Breast epithelium (tissue), 4 donors: ENCODE measurements around the gene SLC23A1. TPM values are rescaled to one million over a fixed set of nuclear protein-coding genes. Genes with fewer than 3 reads are reported as not detected.

Experiments used
- DNase-seq, 2 donors: peaks; one replicate each; pipeline ENCODE4 v3.0.0-alpha.2; 2019; ENCODE audit warnings: low spot score in 2 of 2
- H3K27ac ChIP-seq, 2 donors: fragments of 200-600 bp; sonication (generic) in 1 of 2; one replicate each; pipeline ENCODE4 v1.5.1; 2016 to 2019; ENCODE audit warnings: mild to moderate bottlenecking in 1 of 2
- H3K27me3 ChIP-seq, 2 donors: fragments of 200-600 bp; sonication (generic) in 1 of 2; one replicate each; pipeline versions ENCODE4 v1.5.1 to v1.6.0; 2017 to 2019; ENCODE audit warnings: control low read depth in 1 of 2, mild to moderate bottlenecking in 1 of 2
- H3K36me3 ChIP-seq: fragments of 200-600 bp; one replicate; pipeline ENCODE4 v1.5.1; 2019
- H3K4me1 ChIP-seq, 2 donors: fragments of 200-600 bp; sonication (generic); one replicate each; pipeline ENCODE4 v1.5.1; 2016 to 2019; ENCODE audit warnings: control low read depth in 1 of 2
- H3K4me3 ChIP-seq, 3 donors: fragments of 200-600 bp; sonication (generic); 1 replicate in 2 of 3; 2 replicates in 1 of 3; pipeline ENCODE4 v1.5.1; 2016 to 2019; ENCODE audit warnings: mild to moderate bottlenecking in 3 of 3, moderate library complexity in 2 of 3
- H3K9me3 ChIP-seq, 2 donors: fragments of 200-600 bp; sonication (generic) in 1 of 2; one replicate each; pipeline ENCODE4 v1.5.1; 2016 to 2019; ENCODE audit warnings: control low read depth in 1 of 2
- POLR2A ChIP-seq: fragments of 450-650 bp; IDR thresholded peaks from one replicate; pipeline ENCODE4 v1.6.1; 2016; ENCODE audit warnings: antibody characterized with exemption, mild to moderate bottlenecking, moderate library complexity
- POLR2AphosphoS5 ChIP-seq, 3 donors: sonication (generic); formaldehyde crosslinking; IDR thresholded peaks; one replicate each; pipeline ENCODE4 v1.6.1; 2017; ENCODE audit warnings: antibody characterized with exemption in 3 of 3
- intact Hi-C: fragments of 100-400 bp; cut with DNase I; formaldehyde crosslinking; loops from one replicate; pipeline ENCODE4 v1.15.1; 2023; ENCODE audit warnings: low total_unique reads
- total RNA-seq, 3 donors: library from RNA; depleted of rRNA; stranded (reverse); fragments of >200 nt; gene quantifications; one replicate each; pipeline ENCODE4 v1.1.0, GENCODE V29; 2016
- TF ChIP-seq, protein P1 (sequence below), 3 donors: fragments of 450-650 bp; IDR thresholded peaks; one replicate each; pipeline ENCODE4 v1.5.1; 2016 to 2017; ENCODE audit warnings: antibody characterized with exemption in 3 of 3, mild to moderate bottlenecking in 3 of 3, moderate library complexity in 3 of 3

The SLC23A1 gene
- total RNA-seq, 3 donors from 2014 or later = 0.33 to 1.0 TPM; not detected in 1

- TF ChIP-seq, protein P1, sequence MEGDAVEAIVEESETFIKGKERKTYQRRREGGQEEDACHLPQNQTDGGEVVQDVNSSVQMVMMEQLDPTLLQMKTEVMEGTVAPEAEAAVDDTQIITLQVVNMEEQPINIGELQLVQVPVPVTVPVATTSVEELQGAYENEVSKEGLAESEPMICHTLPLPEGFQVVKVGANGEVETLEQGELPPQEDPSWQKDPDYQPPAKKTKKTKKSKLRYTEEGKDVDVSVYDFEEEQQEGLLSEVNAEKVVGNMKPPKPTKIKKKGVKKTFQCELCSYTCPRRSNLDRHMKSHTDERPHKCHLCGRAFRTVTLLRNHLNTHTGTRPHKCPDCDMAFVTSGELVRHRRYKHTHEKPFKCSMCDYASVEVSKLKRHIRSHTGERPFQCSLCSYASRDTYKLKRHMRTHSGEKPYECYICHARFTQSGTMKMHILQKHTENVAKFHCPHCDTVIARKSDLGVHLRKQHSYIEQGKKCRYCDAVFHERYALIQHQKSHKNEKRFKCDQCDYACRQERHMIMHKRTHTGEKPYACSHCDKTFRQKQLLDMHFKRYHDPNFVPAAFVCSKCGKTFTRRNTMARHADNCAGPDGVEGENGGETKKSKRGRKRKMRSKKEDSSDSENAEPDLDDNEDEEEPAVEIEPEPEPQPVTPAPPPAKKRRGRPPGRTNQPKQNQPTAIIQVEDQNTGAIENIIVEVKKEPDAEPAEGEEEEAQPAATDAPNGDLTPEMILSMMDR (IDR thresholded peaks at IDR 0.05) = no peak
- TF ChIP-seq POLR2AphosphoS5 (IDR thresholded peaks at IDR 0.05) (no peak), POLR2A (no peak)
- Histone ChIP-seq H3K27me3 (no peaks in the 10 kb centered on the region), H3K27ac (peak overlapping the region; percentile 78 to 80), H3K36me3 (no peaks in the 10 kb centered on the region), H3K4me1 (no peaks in the 10 kb centered on the region), H3K4me3 (no peak overlapping the region), H3K9me3 (no peaks in the 10 kb centered on the region)
- intact Hi-C loops = no loop called here
- no peak for DNase-seq
Observed at GRCh38 chr5:139374909-139375308, 8.2 kb downstream of the SLC23A1 start.

DNA sequence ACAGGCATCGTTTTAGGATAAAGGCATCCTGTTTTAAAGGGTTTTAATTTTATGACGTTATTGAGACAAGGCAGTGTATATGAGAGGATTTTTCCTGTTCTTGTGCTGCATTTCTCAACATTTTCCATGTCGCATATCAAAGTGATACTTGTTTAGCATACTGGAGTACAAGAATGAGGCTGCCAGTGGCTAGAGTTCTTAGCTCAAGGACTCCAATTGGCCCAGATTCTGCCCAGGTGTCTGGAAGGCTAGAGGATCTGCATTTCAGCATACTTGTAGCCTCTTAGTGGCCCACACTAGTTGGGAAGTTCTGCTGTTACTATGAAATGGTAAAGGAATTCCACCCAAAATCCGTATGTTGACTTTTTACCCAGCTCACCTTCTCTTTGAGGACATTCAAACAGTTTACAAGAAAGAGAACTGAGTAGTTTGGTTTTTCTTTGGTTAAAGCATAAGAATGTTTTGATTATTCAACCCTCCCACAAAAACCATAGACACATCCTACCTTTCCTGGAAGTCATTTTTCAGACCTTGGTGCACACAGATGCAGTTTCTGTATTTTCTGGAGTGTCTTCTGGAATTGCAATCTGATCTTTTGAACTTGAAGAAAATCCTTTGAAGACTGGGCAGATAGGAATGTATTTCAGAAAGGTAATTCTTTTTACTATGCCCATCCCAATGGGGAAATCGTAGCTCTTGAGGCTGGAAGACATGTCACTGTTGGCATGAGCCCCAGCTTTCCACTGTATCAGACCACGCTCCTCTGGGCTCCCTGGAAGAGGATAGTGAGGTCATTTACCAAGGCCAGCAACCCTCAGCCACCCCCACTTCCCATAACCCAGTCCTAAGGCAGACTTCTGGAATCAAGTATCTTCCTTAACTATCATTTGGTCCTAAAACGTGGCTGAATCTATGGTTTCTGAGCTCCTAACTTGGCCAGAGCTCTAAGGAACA lies 11.3 kb downstream of the SLC23A1 start:
- H3K36me3 ChIP-seq = no peaks in the 10 kb centered on the region
- H3K9me3 ChIP-seq = no peaks in the 10 kb centered on the region
- H3K27me3 ChIP-seq = no peaks in the 10 kb centered on the region
- H3K27ac ChIP-seq = no peak overlapping the region
- no peak overlapping the region for H3K4me3 ChIP-seq
- intact Hi-C loops = no loop called here
- TF ChIP-seq POLR2A = no peak
- TF ChIP-seq POLR2AphosphoS5 (IDR thresholded peaks at IDR 0.05) = no peak
- TF ChIP-seq, protein P1 (IDR thresholded peaks at IDR 0.05) = no peak
- DNase-seq = peak in 1 of 2 donors; percentile 12
- H3K4me1 ChIP-seq = no peaks in the 10 kb centered on the region

GRCh38 chr5:139369181-139369580 lies 13.9 kb downstream of the SLC23A1 start:
- no peaks in the 10 kb centered on the region for H3K4me1 ChIP-seq
- H3K36me3 ChIP-seq = no peaks in the 10 kb centered on the region
- TF ChIP-seq, protein P1 (IDR thresholded peaks at IDR 0.05) = no peak
- TF ChIP-seq POLR2A = no peak
- no peak for TF ChIP-seq POLR2AphosphoS5 (IDR thresholded peaks at IDR 0.05)
- intact Hi-C loops = no loop called here
- H3K27ac ChIP-seq = no peak overlapping the region
- H3K9me3 ChIP-seq = no peaks in the 10 kb centered on the region
- H3K4me3 ChIP-seq = no peak overlapping the region
- no peaks in the 10 kb centered on the region for H3K27me3 ChIP-seq
- DNase-seq = no peak

GRCh38 chr5:139368613-139369012 lies 14.5 kb downstream of the SLC23A1 start:
- intact Hi-C loops = no loop called here
- H3K9me3 ChIP-seq = no peaks in the 10 kb centered on the region
- TF ChIP-seq POLR2A (no peak), POLR2AphosphoS5 (IDR thresholded peaks at IDR 0.05) (no peak)
- TF ChIP-seq, protein P1 (IDR thresholded peaks at IDR 0.05) = no peak

DNA sequence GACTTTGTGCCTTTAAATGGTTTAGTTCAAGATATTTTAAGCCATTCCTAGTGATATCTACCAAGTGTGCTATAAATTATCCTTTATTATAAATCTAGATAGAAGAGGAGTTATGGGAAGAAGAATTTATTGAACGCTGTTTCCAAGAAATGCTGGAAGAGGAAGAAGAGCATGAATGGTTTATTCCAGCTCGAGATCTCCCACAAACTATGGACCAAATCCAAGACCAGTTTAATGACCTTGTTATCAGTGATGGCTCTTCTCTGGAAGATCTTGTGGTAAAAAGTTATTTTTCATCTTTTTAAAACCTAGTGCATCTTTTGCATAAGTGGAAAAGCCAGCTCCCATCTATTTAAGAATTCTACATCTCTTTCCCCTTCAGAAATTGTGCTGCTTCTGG lies 18.6 kb downstream of the SLC23A1 start:
- intact Hi-C loops = no loop called here
- no peaks in the 10 kb centered on the region for H3K9me3 ChIP-seq
- H3K4me3 ChIP-seq = no peak overlapping the region
- H3K36me3 ChIP-seq = peaks cover 3% of the 10 kb centered on the region
- DNase-seq = no peak
- no peak for TF ChIP-seq POLR2AphosphoS5 (IDR thresholded peaks at IDR 0.05)
- TF ChIP-seq, protein P1 (IDR thresholded peaks at IDR 0.05) = no peak
- TF ChIP-seq POLR2A = no peak
- H3K27ac ChIP-seq = no peak overlapping the region
- no peaks in the 10 kb centered on the region for H3K4me1 ChIP-seq
- H3K27me3 ChIP-seq = no peaks in the 10 kb centered on the region

More at GRCh38 chr5:139368613-139369012, 14.5 kb downstream of the SLC23A1 start:
- Histone ChIP-seq H3K27ac (no peak overlapping the region), H3K36me3 (peaks cover 3% of the 10 kb centered on the region), H3K4me3 (no peak overlapping the region), H3K4me1 (no peaks in the 10 kb centered on the region), H3K27me3 (no peaks in the 10 kb centered on the region)
- DNase-seq = no peak
